ENCODE results near the gene SPARCL1.

DNA sequence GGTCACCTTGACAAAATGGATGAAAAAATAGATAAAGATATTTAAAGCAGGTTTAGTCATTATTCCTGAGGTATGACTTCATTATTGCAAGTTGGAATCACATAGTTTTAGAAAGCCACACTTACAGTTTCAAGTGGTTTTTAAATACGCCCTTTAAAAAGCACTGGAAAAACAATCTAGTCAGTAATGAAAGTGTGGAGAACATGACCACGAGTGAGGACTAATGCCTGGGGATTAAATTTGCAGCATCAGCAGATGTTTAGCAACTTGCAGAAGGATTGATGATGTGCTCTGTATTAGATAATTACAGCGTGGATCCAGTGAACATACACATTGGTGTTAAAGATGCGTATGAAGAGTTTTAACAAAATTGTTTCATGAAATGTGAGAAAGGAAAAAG lies 5.9 kb downstream of the SPARCL1 start:
- TF ChIP-seq SIN3A (IDR thresholded peaks at IDR 0.05; ENCODE audit: borderline replicate concordance, insufficient read depth, low read length) (no peak), TAF1 (IDR thresholded peaks at IDR 0.05; ENCODE audit: borderline replicate concordance, insufficient read depth, low read length) (no peak), POLR2AphosphoS5 (IDR thresholded peaks at IDR 0.05; ENCODE audit: low read depth, low read length) (no peak), REST (IDR thresholded peaks at IDR 0.05; ENCODE audit: insufficient read depth in 1 of 2, low read depth in 2 of 2, low read length in 2 of 2) (no peak)

Data from PFSK-1 (cell line).